Progenitor cell of endocrine pancreas (in vitro differentiated cells): ENCODE results near the gene STX7. TPM values are rescaled to one million over a fixed set of nuclear protein-coding genes. Genes with fewer than 3 reads are reported as not detected.

Source experiments
- DNase-seq: peaks from one replicate; pipeline ENCODE4 v3.0.0; 2021; ENCODE audit warnings: low spot score; ENCODE audit not compliant: unreplicated experiment
- H3K27ac Mint-ChIP-seq: 2 replicates; pipeline ENCODE4 v1.8.0; 2021; ENCODE audit warnings: mild to moderate bottlenecking, moderate library complexity, mixed read lengths
- H3K27me3 Mint-ChIP-seq: 2 replicates; pipeline ENCODE4 v1.8.0; 2021; ENCODE audit warnings: mixed read lengths
- H3K36me3 Mint-ChIP-seq: 2 replicates; pipeline ENCODE4 v1.8.0; 2022; ENCODE audit warnings: mixed read lengths; ENCODE audit not compliant: insufficient read depth
- H3K4me1 Mint-ChIP-seq: 2 replicates; pipeline ENCODE4 v1.8.0; 2021; ENCODE audit warnings: low read depth, mixed read lengths
- H3K4me3 Mint-ChIP-seq: 2 replicates; pipeline ENCODE4 v1.8.0; 2021; ENCODE audit warnings: low read depth, mild to moderate bottlenecking, moderate library complexity, mixed read lengths
- H3K9me3 Mint-ChIP-seq: 2 replicates; pipeline ENCODE4 v1.8.0; 2021; ENCODE audit warnings: low read depth, mixed read lengths
- CTCF ChIP-seq: fragments of 200-600 bp; sonication (generic); IDR thresholded peaks from one replicate; pipeline ENCODE4 v1.5.0; 2021; ENCODE audit warnings: antibody characterized with exemption, mild to moderate bottlenecking; ENCODE audit not compliant: unreplicated experiment
- total RNA-seq: library from RNA; stranded (reverse); gene quantifications from 2 replicates; pipeline ENCODE4 v1.2.1, GENCODE V29; 2021

STX7 gene
- total RNA-seq, 1 donor from 2014 or later: 40.5 TPM

GRCh38 chr6:132513831-132514545 is 1.1 kb upstream of the STX7 start:
- peak overlapping the region; percentile 99 for H3K27ac Mint-ChIP-seq
- peak overlapping the region; percentile 95 for H3K4me3 Mint-ChIP-seq
- H3K27me3 Mint-ChIP-seq: peaks cover 9% of the 10 kb centered on the region
- no peak for DNase-seq
- no peak for TF ChIP-seq CTCF
- no peaks in the 10 kb centered on the region for H3K36me3 Mint-ChIP-seq
- H3K4me1 Mint-ChIP-seq: peaks cover 23% of the 10 kb centered on the region
- no peaks in the 10 kb centered on the region for H3K9me3 Mint-ChIP-seq

DNA sequence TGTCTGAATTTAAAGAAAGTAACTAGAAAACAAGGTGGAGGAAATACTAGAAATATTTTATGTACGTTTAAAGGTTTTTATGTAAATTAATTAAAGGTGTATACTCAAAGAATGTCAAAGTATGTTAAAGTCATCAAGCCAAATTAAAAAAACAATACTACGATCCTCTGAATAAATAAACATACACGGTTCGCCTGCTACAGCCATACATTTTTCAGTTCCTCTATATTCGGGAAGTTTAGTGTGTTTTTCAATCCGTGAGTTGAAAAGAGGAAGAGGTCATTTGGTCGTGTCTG is 626 bp downstream of the STX7 start:
- H3K27ac Mint-ChIP-seq: peak overlapping the region; percentile 95
- H3K4me1 Mint-ChIP-seq: peaks cover 27% of the 10 kb centered on the region
- peaks cover 8% of the 10 kb centered on the region for H3K36me3 Mint-ChIP-seq
- no peak for DNase-seq
- H3K27me3 Mint-ChIP-seq: peaks cover 9% of the 10 kb centered on the region
- no peaks in the 10 kb centered on the region for H3K9me3 Mint-ChIP-seq
- no peak for TF ChIP-seq CTCF
- peak overlapping the region; percentile 95 for H3K4me3 Mint-ChIP-seq

- Mint-ChIP-seq H3K4me1 (peaks cover 27% of the 10 kb centered on the region), H3K9me3 (no peaks in the 10 kb centered on the region), H3K27ac (peak overlapping the region; percentile 61)
These were observed 1.1 kb downstream of the STX7 start for GRCh38 chr6:132511831-132512220.

DNA sequence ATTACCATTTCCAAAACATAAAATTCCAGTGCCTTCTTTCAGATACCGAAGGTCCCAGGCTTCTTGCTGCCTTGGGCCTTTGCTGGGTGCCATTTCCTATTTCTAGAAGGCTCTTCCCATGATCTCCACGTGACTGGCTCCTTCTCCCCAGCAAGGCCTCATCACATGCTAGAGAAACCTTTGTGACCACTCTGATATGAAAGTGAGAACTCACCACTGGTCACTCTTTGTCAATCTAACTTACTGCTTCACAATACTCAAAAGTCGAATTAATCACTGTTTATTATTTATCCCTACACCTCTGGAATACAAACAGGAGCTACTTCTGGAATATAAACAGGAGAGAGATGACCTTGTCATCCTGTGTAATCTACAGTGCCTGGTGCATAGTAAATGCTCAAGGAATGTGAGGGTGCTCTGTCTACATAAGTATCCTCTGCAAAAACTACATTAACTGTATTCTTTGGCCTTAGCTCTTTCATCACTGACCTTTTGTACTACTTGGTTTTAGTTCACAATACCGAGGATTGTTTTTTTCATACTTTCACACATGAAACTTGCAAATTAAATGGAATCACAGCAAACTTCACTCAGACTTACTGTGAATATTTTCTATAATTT is 1.6 kb downstream of the STX7 start:
- peak overlapping the region; percentile 95 for H3K4me3 Mint-ChIP-seq
- peaks cover 27% of the 10 kb centered on the region for H3K4me1 Mint-ChIP-seq
- H3K27ac Mint-ChIP-seq: peak overlapping the region; percentile 61
- no peak for DNase-seq
- TF ChIP-seq CTCF: no peak
- H3K36me3 Mint-ChIP-seq: peaks cover 14% of the 10 kb centered on the region
- no peaks in the 10 kb centered on the region for H3K9me3 Mint-ChIP-seq
- peaks cover 9% of the 10 kb centered on the region for H3K27me3 Mint-ChIP-seq

More at GRCh38 chr6:132511831-132512220, 1.1 kb downstream of the STX7 start:
- peaks cover 10% of the 10 kb centered on the region for H3K36me3 Mint-ChIP-seq
- H3K4me3 Mint-ChIP-seq: peak overlapping the region; percentile 95
- TF ChIP-seq CTCF: no peak
- DNase-seq: no peak
- H3K27me3 Mint-ChIP-seq: peaks cover 9% of the 10 kb centered on the region

- Mint-ChIP-seq H3K9me3 (no peaks in the 10 kb centered on the region), H3K27ac (no peak overlapping the region), H3K27me3 (no peaks in the 10 kb centered on the region), H3K4me3 (no peak overlapping the region), H3K4me1 (peaks cover 22% of the 10 kb centered on the region), H3K36me3 (peaks cover 18% of the 10 kb centered on the region)
- DNase-seq: no peak
- no peak for TF ChIP-seq CTCF
These were observed 5.8 kb downstream of the STX7 start for GRCh38 chr6:132506869-132507808.
